ENCODE results near the gene SLPI. TPM values are rescaled to one million over a fixed set of nuclear protein-coding genes. Genes with fewer than 3 reads are reported as not detected.

Gene SLPI
- not detected for polyA plus RNA-seq (2013, experiment 1 of 2)
- polyA plus RNA-seq (2013, experiment 2 of 2), result not detected

DNA sequence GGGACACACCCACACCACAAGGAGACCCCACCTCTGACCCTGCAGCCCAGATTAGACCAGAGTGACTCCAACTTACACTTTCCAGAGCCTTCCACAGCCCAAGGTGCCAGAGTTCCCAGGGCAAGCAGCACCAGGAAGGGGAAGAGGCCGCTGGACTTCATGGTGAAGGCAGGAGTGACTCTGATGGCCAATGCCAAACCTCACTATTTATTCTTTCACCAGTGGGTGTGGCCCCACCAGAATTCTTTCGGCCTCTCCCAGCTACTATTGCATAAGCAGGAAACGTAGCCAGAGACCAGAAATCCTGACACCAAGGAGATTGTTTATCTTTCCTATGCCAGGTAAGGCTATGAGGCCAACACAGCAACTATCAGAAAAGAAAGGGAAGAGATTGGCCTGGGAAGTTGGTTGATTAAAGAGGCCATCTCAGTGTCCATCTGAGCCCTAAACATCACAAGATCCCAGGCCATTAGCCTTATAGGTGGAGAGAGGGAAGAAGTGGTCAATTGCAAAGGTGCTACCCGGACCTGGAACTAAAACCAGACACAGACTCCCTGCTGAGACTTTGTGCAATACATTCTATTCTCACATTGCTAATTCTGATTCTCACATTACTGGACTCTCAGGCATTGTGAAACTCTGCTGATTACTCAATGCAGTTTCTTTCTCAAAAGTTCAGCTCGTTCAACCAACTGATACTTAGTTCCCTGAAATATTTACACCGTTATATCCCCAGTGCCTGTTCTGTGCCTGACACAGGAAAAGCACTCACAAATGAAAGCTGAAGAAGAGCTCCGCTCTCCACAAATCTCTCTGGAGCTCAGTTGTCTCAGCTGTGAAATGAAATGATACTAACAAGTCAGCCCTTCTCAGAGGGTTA, at the start of gene SLPI:
Gene SLPI, minus strand, starts transcription at position 182 of the 880 bp plus-strand sequence. Its CDS starts 21 bp downstream, at position 161.
- no peaks in the 10 kb centered on the region for H3K27me3 ChIP-seq (ENCODE audit: insufficient read depth, low read length)
- no peaks in the 10 kb centered on the region for H3K36me3 ChIP-seq (ENCODE audit: insufficient read depth, low read length)
- H3K27ac ChIP-seq (ENCODE audit: low read depth, low read length), result no peak within 1 kb of the TSS
- 92% methylated on average over 7 of the region's 7 CpGs for WGBS
- H3K9me3 ChIP-seq (ENCODE audit: insufficient read depth, low read depth, low read length), result no peaks in the 10 kb centered on the region
- no peak within 1 kb of the TSS for H3K4me3 ChIP-seq (ENCODE audit: low read length)
- peaks cover 12% of the 10 kb centered on the region for H3K4me1 ChIP-seq (ENCODE audit: insufficient read depth, low read length)
- no peak within 1 kb of the TSS for H3K9ac ChIP-seq (ENCODE audit: low read depth, low read length)

DNA sequence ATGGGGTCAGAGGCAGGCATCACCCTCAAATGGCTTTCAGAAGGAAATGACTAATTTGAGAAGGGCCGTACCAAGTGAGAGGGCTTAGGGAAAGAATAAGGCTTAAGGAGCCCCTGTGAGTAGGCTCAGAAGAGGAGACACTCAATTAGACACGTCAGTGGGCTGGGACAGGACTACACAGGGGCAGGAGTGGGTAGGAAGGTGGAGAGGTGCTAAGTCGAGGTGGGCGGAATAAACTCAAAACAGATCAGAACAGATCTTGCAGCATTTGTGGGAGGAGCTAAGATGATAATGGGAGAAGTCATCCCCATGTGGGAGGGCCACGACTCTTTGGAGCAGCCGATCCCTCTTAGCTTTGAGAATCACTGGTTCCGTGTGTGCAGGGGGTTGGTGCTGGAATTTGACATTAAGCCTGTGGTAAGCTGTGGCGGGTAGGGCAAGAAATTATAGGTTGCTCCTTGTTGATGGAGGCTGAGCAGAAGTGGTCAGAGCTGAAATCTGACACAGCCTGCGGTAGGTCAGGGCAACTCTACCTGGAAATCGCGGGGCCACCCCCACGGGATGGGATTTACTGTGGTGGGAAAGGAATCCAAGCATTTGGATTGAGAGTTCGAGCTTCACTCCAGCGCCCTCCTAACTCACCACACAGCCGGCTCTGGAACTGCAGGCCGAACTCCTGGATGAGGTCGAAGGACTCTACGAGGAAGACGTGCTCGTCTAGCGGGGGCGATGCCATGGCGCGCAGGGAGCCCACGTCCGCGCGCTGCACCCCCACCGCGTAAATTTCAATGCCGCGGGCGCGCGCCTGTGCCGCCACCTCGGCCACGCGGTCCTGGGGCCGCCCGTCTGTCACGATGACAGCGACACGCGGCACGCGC, 49.5 kb upstream of the SLPI start:
- peaks cover 5% of the 10 kb centered on the region for H3K27me3 ChIP-seq (ENCODE audit: insufficient read depth, low read length)
- H3K4me3 ChIP-seq (ENCODE audit: low read length), result no peak overlapping the region
- no peak overlapping the region for H3K9ac ChIP-seq (ENCODE audit: low read depth, low read length)
- peaks cover 9% of the 10 kb centered on the region; the same call in 1 of the 2 replicates for H3K4me1 ChIP-seq (ENCODE audit: insufficient read depth, low read length)
- H3K9me3 ChIP-seq (ENCODE audit: insufficient read depth, low read depth, low read length), result no peaks in the 10 kb centered on the region
- H3K27ac ChIP-seq (ENCODE audit: low read depth, low read length), result no peak overlapping the region
- H3K36me3 ChIP-seq (ENCODE audit: insufficient read depth, low read length), result no peaks in the 10 kb centered on the region
- 95% methylated on average over 47 of the region's 47 CpGs for WGBS

GRCh38 chr20:45301824-45302271, 47.5 kb upstream of the SLPI start:
- no peak overlapping the region for H3K27ac ChIP-seq (ENCODE audit: low read depth, low read length)
- peaks cover 4% of the 10 kb centered on the region; the same call in 1 of the 2 replicates for H3K4me1 ChIP-seq (ENCODE audit: insufficient read depth, low read length)
- H3K27me3 ChIP-seq (ENCODE audit: insufficient read depth, low read length), result peaks cover 5% of the 10 kb centered on the region
- H3K9ac ChIP-seq (ENCODE audit: low read depth, low read length), result no peak overlapping the region
- H3K4me3 ChIP-seq (ENCODE audit: low read length), result no peak overlapping the region
- no peaks in the 10 kb centered on the region for H3K36me3 ChIP-seq (ENCODE audit: insufficient read depth, low read length)
- 96% methylated on average over 5 of the region's 5 CpGs for WGBS
- no peaks in the 10 kb centered on the region for H3K9me3 ChIP-seq (ENCODE audit: insufficient read depth, low read depth, low read length)

GRCh38 chr20:45300961-45301360, 46.6 kb upstream of the SLPI start:
- 0 out of 2 replicates have a peak, but pooled peaks cover under 1% of the 10 kb centered on the region for H3K27me3 ChIP-seq (ENCODE audit: insufficient read depth, low read length)
- no peak overlapping the region for H3K4me3 ChIP-seq (ENCODE audit: low read length)
- H3K9me3 ChIP-seq (ENCODE audit: insufficient read depth, low read depth, low read length), result no peaks in the 10 kb centered on the region
- peaks cover 4% of the 10 kb centered on the region; the same call in 1 of the 2 replicates for H3K4me1 ChIP-seq (ENCODE audit: insufficient read depth, low read length)
- H3K36me3 ChIP-seq (ENCODE audit: insufficient read depth, low read length), result no peaks in the 10 kb centered on the region
- no peak overlapping the region for H3K27ac ChIP-seq (ENCODE audit: low read depth, low read length)
- no peak overlapping the region for H3K9ac ChIP-seq (ENCODE audit: low read depth, low read length)
- WGBS, result 30% methylated on average over 4 of the region's 4 CpGs

- 89% methylated on average over 5 of the region's 6 CpGs for WGBS
- H3K27me3 ChIP-seq (ENCODE audit: insufficient read depth, low read length), result no peaks in the 10 kb centered on the region
- H3K36me3 ChIP-seq (ENCODE audit: insufficient read depth, low read length), result no peaks in the 10 kb centered on the region
- H3K27ac ChIP-seq (ENCODE audit: low read depth, low read length), result no peak overlapping the region
- no peak overlapping the region for H3K9ac ChIP-seq (ENCODE audit: low read depth, low read length)
- H3K9me3 ChIP-seq (ENCODE audit: insufficient read depth, low read depth, low read length), result peaks cover 5% of the 10 kb centered on the region
- no peak overlapping the region for H3K4me3 ChIP-seq (ENCODE audit: low read length)
- H3K4me1 ChIP-seq (ENCODE audit: insufficient read depth, low read length), result peaks cover 4% of the 10 kb centered on the region; the same call in 1 of the 2 replicates
Observed at GRCh38 chr20:45299786-45300185, 45.4 kb upstream of the SLPI start.

- Histone ChIP-seq H3K9me3 (ENCODE audit: insufficient read depth, low read depth, low read length) (peaks cover 12% of the 10 kb centered on the region), H3K36me3 (ENCODE audit: insufficient read depth, low read length) (no peaks in the 10 kb centered on the region), H3K4me1 (ENCODE audit: insufficient read depth, low read length) (peaks cover 6% of the 10 kb centered on the region; the same call in 1 of the 2 replicates), H3K27ac (ENCODE audit: low read depth, low read length) (no peak overlapping the region), H3K4me3 (ENCODE audit: low read length) (no peak overlapping the region), H3K27me3 (ENCODE audit: insufficient read depth, low read length) (peaks cover 16% of the 10 kb centered on the region), H3K9ac (ENCODE audit: low read depth, low read length) (no peak overlapping the region)
- 95% methylated on average over 52 of the region's 52 CpGs for WGBS
Observed at GRCh38 chr20:45297786-45298497, 43.6 kb upstream of the SLPI start.

DNA sequence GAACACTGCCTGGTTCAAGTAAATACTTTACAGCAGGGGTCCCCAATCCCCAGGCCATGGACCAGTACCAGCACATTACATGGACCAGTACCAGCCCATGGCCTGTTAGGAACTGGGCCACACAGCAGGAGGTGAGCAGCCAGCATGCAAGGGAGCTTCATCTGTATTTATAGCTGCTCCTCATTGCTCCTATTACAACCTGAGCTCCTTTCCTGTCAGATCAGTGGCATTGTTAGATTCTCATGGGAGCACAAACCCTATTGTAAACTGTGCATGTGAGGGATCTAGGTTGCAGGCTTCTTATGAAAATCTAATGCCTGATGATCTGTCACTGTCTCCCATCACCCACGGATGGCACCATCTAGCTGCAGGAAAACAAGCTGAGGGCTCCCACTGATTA, 40.3 kb upstream of the SLPI start:
- 88% methylated on average over 1 of the region's 1 CpG for WGBS

DNA sequence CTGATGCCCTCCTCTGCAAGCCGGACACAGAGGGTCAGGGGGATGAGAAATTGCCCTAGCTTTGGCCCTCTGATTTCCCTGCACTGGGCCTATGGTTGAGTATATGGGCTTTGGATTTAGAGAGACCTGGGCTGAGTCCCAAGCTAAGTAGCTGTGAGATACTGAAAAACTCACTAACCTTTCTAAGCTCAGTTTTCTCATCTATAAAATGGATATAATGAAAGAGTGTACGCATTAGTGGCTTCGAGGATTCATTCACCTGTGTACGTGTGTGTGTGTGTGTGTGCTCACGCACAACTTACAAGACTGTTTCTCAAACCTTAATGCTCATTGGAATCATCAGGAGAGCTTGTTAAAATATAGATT, 39.6 kb upstream of the SLPI start:
- no peaks in the 10 kb centered on the region for H3K36me3 ChIP-seq (ENCODE audit: insufficient read depth, low read length)
- H3K9ac ChIP-seq (ENCODE audit: low read depth, low read length), result no peak overlapping the region

More for the DNA sequence above, 40.3 kb upstream of the SLPI start:
- Histone ChIP-seq H3K9ac (ENCODE audit: low read depth, low read length) (no peak overlapping the region), H3K36me3 (ENCODE audit: insufficient read depth, low read length) (no peaks in the 10 kb centered on the region), H3K4me3 (ENCODE audit: low read length) (no peak overlapping the region), H3K27me3 (ENCODE audit: insufficient read depth, low read length) (peaks cover 37% of the 10 kb centered on the region), H3K9me3 (ENCODE audit: insufficient read depth, low read depth, low read length) (peaks cover 12% of the 10 kb centered on the region), H3K4me1 (ENCODE audit: insufficient read depth, low read length) (peaks cover 6% of the 10 kb centered on the region; the same call in 1 of the 2 replicates), H3K27ac (ENCODE audit: low read depth, low read length) (no peak overlapping the region)

DNA sequence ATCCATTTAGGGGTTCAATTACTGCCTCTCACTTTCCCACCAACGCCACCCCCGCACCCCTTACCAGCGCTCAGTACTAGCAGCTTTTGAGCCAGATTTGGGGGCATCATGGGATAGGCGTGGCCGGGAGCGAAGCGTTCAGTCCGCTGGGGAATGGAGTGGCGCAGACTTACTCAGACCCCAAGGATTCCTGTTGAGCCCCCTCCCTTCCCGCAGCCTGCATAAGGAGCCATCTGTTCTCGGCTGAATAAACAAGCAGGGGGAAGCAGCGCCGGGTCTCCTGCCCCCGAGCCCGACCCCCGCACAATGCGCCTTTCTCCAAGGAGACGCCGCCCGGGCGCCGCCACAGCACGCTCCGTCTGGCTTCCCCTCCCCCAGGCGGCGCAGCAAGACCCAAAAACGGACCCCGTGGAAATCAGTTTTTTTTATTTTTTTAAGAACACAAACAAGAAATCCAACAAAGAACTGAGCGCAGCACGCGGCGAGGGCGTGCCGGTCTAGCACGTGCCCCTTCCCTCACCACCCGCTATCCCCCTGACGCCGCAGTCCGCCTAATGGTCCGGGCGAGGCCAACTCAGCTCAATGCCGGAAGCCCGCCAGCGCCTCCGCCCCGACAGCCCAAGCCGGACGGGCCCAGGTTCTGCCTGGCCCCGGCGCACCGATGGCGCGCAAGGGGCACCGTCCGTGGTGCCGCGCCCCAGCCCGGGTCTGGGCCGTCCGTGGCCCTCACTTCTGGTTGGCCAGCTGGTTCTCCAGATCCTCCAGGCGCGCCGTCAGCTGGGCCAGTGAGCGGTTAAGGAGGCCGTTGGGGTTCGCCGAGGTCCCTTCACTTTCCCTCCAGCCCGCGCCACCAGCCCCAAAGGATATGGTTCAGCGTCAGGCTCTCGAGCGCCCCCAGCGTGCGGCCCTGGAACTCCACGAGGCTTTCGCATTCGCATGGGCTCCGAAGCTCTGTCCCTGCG, 39.0 kb upstream of the SLPI start:
- H3K4me3 ChIP-seq (ENCODE audit: low read length), result peak overlapping the region; percentile 64

More for the DNA sequence above, 39.6 kb upstream of the SLPI start:
- Histone ChIP-seq H3K27ac (ENCODE audit: low read depth, low read length) (no peak overlapping the region), H3K4me3 (ENCODE audit: low read length) (peak overlapping the region; percentile 64; the same call in 1 of the 2 replicates), H3K9me3 (ENCODE audit: insufficient read depth, low read depth, low read length) (peaks cover 12% of the 10 kb centered on the region), H3K4me1 (ENCODE audit: insufficient read depth, low read length) (peaks cover 6% of the 10 kb centered on the region; the same call in 1 of the 2 replicates), H3K27me3 (ENCODE audit: insufficient read depth, low read length) (peaks cover 37% of the 10 kb centered on the region)
- WGBS, result 76% methylated on average over 5 of the region's 5 CpGs

More for the DNA sequence above, 39.0 kb upstream of the SLPI start:
- peak overlapping the region; percentile 83 for H3K9ac ChIP-seq (ENCODE audit: low read depth, low read length)
- peaks cover 6% of the 10 kb centered on the region; the same call in 1 of the 2 replicates for H3K4me1 ChIP-seq (ENCODE audit: insufficient read depth, low read length)
- H3K36me3 ChIP-seq (ENCODE audit: insufficient read depth, low read length), result no peaks in the 10 kb centered on the region
- H3K27ac ChIP-seq (ENCODE audit: low read depth, low read length), result peak overlapping the region; percentile 64
- peaks cover 12% of the 10 kb centered on the region for H3K9me3 ChIP-seq (ENCODE audit: insufficient read depth, low read depth, low read length)
- 3% methylated on average over 79 of the region's 79 CpGs for WGBS
- peaks cover 37% of the 10 kb centered on the region for H3K27me3 ChIP-seq (ENCODE audit: insufficient read depth, low read length)

Data from HUES64 (cell line).